Measurements from ENCODE around the gene WDR11.

The WDR11 gene

DNA sequence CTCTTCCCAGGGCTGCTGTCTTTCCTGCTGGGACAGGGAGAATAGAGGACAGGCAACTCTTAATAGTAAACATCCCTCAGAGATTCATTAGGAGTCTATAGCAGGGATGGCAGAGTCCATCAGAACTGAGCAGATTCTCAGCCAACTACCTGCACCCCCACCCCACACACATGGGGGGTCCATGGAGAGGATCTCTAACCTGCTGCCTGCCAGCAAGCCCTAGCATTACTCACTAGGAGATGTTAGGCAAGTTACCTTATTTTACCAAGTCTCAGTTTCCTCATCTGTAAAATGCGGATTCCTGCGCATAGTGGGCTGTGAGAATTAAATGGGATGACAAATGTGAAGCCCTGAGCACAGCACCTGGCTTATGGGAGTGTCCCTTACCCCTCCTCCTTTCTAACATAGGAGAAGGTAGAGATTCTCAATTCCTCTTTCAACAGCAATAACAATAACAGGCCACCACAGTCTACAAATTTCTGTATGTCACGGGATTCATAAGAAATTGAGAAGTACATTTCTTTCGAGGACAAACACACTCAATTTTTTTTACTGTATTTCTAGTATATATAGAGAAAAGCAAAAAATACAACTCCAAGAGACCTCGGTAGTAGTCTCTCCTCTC lies 23.8 kb upstream of the WDR11 start:
- TF ChIP-seq, protein P1, sequence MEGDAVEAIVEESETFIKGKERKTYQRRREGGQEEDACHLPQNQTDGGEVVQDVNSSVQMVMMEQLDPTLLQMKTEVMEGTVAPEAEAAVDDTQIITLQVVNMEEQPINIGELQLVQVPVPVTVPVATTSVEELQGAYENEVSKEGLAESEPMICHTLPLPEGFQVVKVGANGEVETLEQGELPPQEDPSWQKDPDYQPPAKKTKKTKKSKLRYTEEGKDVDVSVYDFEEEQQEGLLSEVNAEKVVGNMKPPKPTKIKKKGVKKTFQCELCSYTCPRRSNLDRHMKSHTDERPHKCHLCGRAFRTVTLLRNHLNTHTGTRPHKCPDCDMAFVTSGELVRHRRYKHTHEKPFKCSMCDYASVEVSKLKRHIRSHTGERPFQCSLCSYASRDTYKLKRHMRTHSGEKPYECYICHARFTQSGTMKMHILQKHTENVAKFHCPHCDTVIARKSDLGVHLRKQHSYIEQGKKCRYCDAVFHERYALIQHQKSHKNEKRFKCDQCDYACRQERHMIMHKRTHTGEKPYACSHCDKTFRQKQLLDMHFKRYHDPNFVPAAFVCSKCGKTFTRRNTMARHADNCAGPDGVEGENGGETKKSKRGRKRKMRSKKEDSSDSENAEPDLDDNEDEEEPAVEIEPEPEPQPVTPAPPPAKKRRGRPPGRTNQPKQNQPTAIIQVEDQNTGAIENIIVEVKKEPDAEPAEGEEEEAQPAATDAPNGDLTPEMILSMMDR (IDR thresholded peaks at IDR 0.05; ENCODE audit: low read depth, low read length) = no peak
- H3K4me3 ChIP-seq (ENCODE audit: low read depth, low read length) = no peak overlapping the region

DNA sequence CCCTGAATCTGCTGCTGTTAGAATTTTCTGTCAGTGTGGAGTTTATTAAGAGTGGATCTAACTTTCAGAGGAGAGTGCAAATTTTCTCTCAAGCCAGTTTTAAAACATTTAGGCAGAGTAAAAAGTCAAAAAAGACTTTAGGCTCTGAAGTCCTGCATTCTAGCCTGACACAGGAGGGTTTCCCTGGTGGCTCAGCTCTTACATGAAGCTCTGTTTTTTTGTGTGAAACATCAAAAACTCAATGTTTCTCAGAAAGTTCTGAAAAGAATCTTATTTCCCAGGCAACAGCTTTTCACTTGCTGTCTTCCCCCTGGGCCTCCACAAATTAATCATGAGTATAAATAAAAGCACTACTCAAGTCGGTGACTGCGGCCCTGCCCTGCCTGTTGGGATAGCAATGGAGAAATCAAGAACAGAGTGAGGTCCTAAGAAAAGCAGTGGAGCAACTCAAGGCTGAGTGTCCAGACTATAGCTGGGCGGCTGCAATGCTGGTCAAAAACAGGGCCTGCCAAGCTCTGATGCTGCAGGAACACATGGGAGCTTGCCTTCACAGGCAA lies 22.3 kb upstream of the WDR11 start:
- TF ChIP-seq, protein P1 (IDR thresholded peaks at IDR 0.05; ENCODE audit: low read depth, low read length) = no peak
- H3K4me3 ChIP-seq (ENCODE audit: low read depth, low read length) = no peak overlapping the region

DNA sequence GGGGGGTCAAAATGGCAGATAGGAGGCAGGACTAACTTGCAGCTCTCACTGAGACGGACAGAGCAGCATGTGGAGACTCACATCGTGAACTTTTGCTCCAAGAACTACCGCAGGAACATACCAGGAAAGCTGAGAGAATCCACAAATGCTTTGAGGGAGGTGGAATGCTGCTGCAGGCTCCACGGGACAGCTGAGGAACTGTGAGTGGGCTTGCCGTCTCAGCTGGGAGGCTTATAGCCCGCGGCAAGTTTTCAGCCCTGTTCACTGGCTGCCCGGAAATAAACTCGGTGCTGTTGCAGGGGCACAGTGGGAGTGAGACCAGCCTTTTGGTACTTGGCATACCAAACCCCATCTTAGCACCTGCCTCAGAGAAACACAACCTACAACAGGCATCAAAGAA lies 19.1 kb upstream of the WDR11 start:
- H3K4me3 ChIP-seq (ENCODE audit: low read depth, low read length) = no peak overlapping the region
- TF ChIP-seq, protein P1 (IDR thresholded peaks at IDR 0.05; ENCODE audit: low read depth, low read length) = no peak

DNA sequence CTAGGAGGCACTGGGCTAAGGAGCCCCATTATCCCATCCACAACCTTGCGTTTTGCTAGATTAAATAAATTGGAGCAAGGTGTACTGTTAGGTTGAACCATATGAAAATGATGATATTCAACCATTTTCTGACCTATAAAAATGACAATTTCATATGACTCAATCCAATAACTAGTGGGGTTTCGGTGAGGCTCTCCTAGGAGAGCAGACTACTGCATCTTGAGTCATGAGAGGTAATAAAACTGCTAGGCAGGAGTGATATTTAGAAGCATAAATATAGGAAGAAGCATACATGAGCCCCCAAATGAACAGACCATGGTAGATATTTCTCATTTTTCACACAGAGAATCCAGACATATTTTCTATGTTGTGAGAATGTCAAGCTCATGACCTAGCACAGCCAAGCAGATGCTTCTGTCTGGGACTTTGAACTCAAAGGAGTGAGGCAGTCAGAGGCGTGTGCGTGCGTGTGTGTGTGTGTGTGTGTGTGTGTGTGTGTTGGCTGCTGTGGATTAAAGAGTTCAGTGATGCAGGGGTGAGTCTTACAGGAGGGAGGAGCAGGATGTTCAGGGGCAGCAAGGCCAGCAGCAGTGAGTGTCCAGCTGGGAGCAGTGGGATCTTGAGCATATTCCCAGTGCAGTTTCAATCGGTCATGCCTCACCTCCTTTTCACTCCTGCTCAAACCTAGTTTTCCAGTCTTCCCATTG lies 17.8 kb upstream of the WDR11 start:
- TF ChIP-seq, protein P1 (IDR thresholded peaks at IDR 0.05; ENCODE audit: low read depth, low read length) = no peak
- H3K4me3 ChIP-seq (ENCODE audit: low read depth, low read length) = no peak overlapping the region

DNA sequence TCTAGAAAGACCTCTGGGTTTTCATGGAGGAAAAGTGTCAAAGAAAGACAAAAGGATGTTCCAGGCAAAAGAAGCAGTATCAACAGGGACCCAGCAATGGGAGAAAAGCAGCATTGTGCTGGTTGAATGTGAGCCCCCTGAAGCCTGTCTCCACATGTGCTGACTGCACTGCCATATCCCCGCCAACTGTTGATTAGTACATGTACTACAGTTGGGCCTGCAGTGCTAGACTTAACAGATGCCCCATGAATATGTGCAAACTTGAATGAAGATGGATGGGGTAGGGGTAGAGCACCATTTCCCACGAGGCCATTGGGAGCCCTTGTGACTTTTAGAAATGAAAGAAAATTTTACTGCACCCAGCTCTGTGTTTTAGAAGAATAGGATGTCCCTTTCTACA lies 15.6 kb upstream of the WDR11 start:
- TF ChIP-seq, protein P1 (IDR thresholded peaks at IDR 0.05; ENCODE audit: low read depth, low read length) = no peak
- no peak overlapping the region for H3K4me3 ChIP-seq (ENCODE audit: low read depth, low read length)

DNA sequence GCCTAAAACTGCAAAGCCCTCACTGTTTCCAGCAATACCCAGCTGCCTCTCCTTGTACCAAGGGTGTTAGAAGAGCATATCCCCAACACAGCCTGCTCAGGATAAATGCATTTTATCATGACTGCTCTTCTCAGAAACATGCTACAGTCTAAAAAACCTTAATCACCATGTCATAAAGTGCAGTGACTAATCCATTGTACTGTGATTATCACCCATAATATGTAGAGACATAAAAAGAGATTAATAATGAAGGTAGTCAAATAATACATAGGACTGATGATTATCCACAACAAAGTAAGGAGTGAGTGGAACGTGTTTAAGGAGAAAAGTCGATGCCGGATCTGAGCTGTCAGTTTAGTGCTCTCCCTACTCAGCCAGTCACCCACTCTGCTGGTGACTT lies 12.2 kb upstream of the WDR11 start:
- no peak overlapping the region for H3K4me3 ChIP-seq (ENCODE audit: low read depth, low read length)
- TF ChIP-seq, protein P1 (IDR thresholded peaks at IDR 0.05; ENCODE audit: low read depth, low read length) = no peak

DNA sequence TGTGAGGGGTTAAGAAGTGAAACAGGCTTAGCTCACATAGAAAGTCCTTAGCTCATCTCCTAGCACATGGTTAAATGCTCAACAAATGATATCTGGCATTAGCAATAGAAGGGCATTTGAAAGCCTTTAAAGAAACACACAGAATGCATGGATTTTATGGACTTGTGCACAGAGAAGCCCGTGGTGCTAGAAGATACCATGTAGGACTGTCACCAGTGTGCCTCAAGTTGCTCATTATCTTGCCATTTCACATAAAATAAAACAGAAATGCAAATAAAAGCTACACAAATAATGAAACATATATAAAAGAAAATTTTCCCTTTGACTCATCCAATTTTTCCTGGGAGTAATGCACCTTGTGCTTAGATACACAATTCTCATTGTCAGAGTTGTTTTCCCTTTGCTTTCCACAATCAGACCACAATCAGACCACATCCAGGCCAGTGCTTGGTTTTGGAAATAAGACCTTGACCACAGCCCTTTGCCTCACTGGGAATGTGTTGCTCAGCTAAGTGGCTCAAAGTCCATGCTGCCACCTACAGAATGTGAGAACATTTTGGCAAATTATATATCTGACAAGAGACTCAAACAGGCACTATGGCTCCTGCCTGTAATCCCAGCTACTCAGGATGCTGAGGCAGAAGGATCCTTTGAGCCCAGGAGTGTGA lies 9.5 kb upstream of the WDR11 start:
- TF ChIP-seq, protein P1 (IDR thresholded peaks at IDR 0.05; ENCODE audit: low read depth, low read length) = no peak
- H3K4me3 ChIP-seq (ENCODE audit: low read depth, low read length) = no peak overlapping the region
